ENCODE results near the gene ABCD1.

DNA sequence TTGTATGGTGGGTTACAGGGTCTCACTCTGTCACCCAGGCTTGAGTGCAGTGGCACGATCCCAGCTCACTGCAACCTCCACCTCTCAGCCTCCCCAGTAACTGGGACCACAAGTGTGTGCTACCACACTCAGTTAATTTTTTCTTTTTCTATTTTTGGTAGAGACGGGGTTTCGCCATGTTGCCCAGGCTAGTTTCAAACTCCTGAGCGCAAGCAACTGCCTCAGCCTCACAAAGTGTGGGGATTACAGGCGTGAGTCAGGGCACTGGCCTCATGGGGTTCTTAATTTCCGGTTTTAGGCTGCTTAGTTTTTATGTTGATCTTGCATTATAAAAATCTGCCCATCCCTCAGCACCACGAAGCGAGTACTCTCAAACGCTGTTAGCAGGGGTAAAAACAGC is 7.2 kb upstream of the ABCD1 start:
- TF ChIP-seq, protein P1, sequence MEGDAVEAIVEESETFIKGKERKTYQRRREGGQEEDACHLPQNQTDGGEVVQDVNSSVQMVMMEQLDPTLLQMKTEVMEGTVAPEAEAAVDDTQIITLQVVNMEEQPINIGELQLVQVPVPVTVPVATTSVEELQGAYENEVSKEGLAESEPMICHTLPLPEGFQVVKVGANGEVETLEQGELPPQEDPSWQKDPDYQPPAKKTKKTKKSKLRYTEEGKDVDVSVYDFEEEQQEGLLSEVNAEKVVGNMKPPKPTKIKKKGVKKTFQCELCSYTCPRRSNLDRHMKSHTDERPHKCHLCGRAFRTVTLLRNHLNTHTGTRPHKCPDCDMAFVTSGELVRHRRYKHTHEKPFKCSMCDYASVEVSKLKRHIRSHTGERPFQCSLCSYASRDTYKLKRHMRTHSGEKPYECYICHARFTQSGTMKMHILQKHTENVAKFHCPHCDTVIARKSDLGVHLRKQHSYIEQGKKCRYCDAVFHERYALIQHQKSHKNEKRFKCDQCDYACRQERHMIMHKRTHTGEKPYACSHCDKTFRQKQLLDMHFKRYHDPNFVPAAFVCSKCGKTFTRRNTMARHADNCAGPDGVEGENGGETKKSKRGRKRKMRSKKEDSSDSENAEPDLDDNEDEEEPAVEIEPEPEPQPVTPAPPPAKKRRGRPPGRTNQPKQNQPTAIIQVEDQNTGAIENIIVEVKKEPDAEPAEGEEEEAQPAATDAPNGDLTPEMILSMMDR (conservative IDR thresholded peaks at IDR 0.05) = no peak
- no peak for TF ChIP-seq ZFX (IDR thresholded peaks at IDR 0.05)
